Measurements from ENCODE around the gene USP15. TPM values are rescaled to one million over a fixed set of nuclear protein-coding genes. Genes with fewer than 3 reads are reported as not detected.

USP15 gene
- total and polyA plus RNA-seq, 12 donors = 25.9 to 148 (median 64.9) TPM

- TF ChIP-seq CTCF (IDR thresholded peaks at IDR 0.05) (no peak), POLR2A (IDR thresholded peaks at IDR 0.05) (no peak)
- intact Hi-C loops (cut with DNase I) = loop anchor here in 1 of 2 donors (10.0 kb wide), 1 partner anchor 71 kb away; no protein-coding TSS in a partner anchor
- no peaks in the 10 kb centered on the region for H3K9me3 ChIP-seq (replicated peaks in 1 of 3)
- 85 to 92% (median 89%) methylated on average over 11 of the region's 11 CpGs for WGBS, 4 donors
- no peak for DNase-seq
- H3K27ac ChIP-seq = no peak overlapping the region
- H3K27me3 ChIP-seq = no peaks in the 10 kb centered on the region
- H3K4me3 ChIP-seq = no peak overlapping the region
- H3K36me3 ChIP-seq (replicated peaks in 1 of 2) = no peaks in the 10 kb centered on the region
- peaks cover 7 to 78% of the 10 kb centered on the region in 2 donors for H3K4me1 ChIP-seq (replicated peaks in 1 of 2)
Observed at GRCh38 chr12:62263966-62264365, 3.8 kb downstream of the USP15 start.

GRCh38 chr12:62264706-62265105 lies 4.5 kb downstream of the USP15 start:
- Histone ChIP-seq H3K9me3 (replicated peaks in 1 of 3) (no peaks in the 10 kb centered on the region), H3K4me3 (no peak overlapping the region), H3K36me3 (replicated peaks in 1 of 2) (no peaks in the 10 kb centered on the region), H3K4me1 (replicated peaks in 1 of 2) (peaks cover 10 to 81% of the 10 kb centered on the region in 2 donors), H3K27me3 (no peaks in the 10 kb centered on the region), H3K27ac (no peak overlapping the region)
- no peak for DNase-seq
- 66 to 76% (median 72%) methylated on average over 3 of the region's 3 CpGs for WGBS, 4 donors
- intact Hi-C loops (cut with DNase I) = loop anchor here in 1 of 2 donors (10.0 kb wide), 1 partner anchor 70 kb away; no protein-coding TSS in a partner anchor
- TF ChIP-seq POLR2A (IDR thresholded peaks at IDR 0.05) = no peak
- TF ChIP-seq CTCF (IDR thresholded peaks at IDR 0.05) = no peak

DNA sequence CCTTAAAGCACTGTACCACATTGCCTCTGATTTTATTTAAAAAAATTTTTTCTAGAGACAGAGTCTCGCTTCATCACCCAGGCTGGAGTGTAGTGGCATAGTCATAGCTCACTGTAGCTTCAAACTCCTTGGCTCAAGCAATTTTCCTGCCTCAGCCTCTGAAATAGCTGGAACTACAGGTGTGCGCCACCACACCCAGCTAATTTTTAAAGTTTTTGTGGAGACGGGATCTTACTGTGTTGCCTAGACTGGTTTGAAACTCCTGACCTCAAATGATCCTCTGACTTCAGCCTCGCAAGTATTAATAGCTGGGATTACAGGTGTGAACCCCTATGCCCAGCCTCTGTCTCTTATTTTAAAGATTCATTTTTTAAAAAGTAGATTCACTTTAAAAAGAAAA lies 5.3 kb downstream of the USP15 start:
- Histone ChIP-seq H3K4me1 (replicated peaks in 1 of 2) (peaks cover 18 to 89% of the 10 kb centered on the region in 2 donors), H3K27me3 (no peaks in the 10 kb centered on the region), H3K4me3 (no peak overlapping the region), H3K27ac (no peak overlapping the region), H3K36me3 (replicated peaks in 1 of 2) (no peaks in the 10 kb centered on the region), H3K9me3 (replicated peaks in 1 of 3) (no peaks in the 10 kb centered on the region)
- intact Hi-C loops (cut with DNase I) = loop anchor here in 1 of 2 donors (10.0 kb wide), 1 partner anchor 69 kb away; no protein-coding TSS in a partner anchor
- 93 to 96% (median 95%) methylated on average over 4 of the region's 4 CpGs for WGBS, 4 donors
- no peak for DNase-seq
- TF ChIP-seq POLR2A (IDR thresholded peaks at IDR 0.05) = no peak
- no peak for TF ChIP-seq CTCF (IDR thresholded peaks at IDR 0.05)

GRCh38 chr12:62267026-62267425 lies 6.8 kb downstream of the USP15 start:
- Histone ChIP-seq H3K9me3 (replicated peaks in 1 of 3) (no peaks in the 10 kb centered on the region), H3K27me3 (no peaks in the 10 kb centered on the region), H3K4me1 (replicated peaks in 1 of 2) (peaks cover 21 to 95% of the 10 kb centered on the region in 2 donors), H3K27ac (no peak overlapping the region), H3K36me3 (replicated peaks in 1 of 2) (no peaks in the 10 kb centered on the region), H3K4me3 (no peak overlapping the region)
- 86 to 93% (median 90%) methylated on average over 2 of the region's 2 CpGs for WGBS, 4 donors
- TF ChIP-seq POLR2A (IDR thresholded peaks at IDR 0.05) = no peak
- no peak for TF ChIP-seq CTCF (IDR thresholded peaks at IDR 0.05)
- intact Hi-C loops (cut with DNase I) = loop anchor here in 1 of 2 donors (10.0 kb wide), 1 partner anchor 68 kb away; no protein-coding TSS in a partner anchor
- no peak for DNase-seq
